Keratinocyte (primary cell): ENCODE measurements around the gene MAGI2. TPM values are rescaled to one million over a fixed set of nuclear protein-coding genes. Genes with fewer than 3 reads are reported as not detected.

ENCODE experiments used
- DNase-seq: peaks from one replicate; pipeline ENCODE4 v3.0.0-alpha.2; 2011; ENCODE audit warnings: low read depth, missing footprints, low spot score
- FAIRE-seq: peaks from 2 replicates; lab custom pipeline; 2011; peaks lifted over from hg19 to GRCh38; lab: Jason Lieb, UNC
- H2AFZ ChIP-seq: 2 replicates; pipeline ENCODE4 v1.6.0; 2012; ENCODE audit warnings: low read length, control low read depth, inconsistent platforms; ENCODE audit not compliant: control insufficient read depth
- H3K27ac ChIP-seq: 2 replicates; pipeline ENCODE4 v1.5.1; 2011; ENCODE audit warnings: low read length; ENCODE audit not compliant: control insufficient read depth, insufficient read depth
- H3K27me3 ChIP-seq: 3 replicates; pipeline ENCODE4 v1.6.0; 2011; ENCODE audit warnings: low read length; ENCODE audit not compliant: control insufficient read depth, insufficient read depth; ENCODE audit errors: extremely low read depth
- H3K36me3 ChIP-seq, 2 experiments: 2 replicates in 1 of 2; 3 replicates in 1 of 2; pipeline ENCODE4 v1.5.1; 2011; ENCODE audit warnings: low read length in 2 of 2, mild to moderate bottlenecking in 1 of 2; ENCODE audit not compliant: control insufficient read depth in 2 of 2, insufficient read depth in 2 of 2; ENCODE audit errors: extremely low read depth in 1 of 2
- H3K4me1 ChIP-seq: 3 replicates; pipeline ENCODE4 v1.5.1; 2011; ENCODE audit warnings: low read length; ENCODE audit not compliant: control insufficient read depth, insufficient read depth; ENCODE audit errors: extremely low read depth
- H3K4me2 ChIP-seq: 3 replicates; pipeline ENCODE4 v1.6.0; 2011; ENCODE audit warnings: low read depth, low read length; ENCODE audit not compliant: control insufficient read depth, insufficient read depth; ENCODE audit errors: extremely low read depth
- H3K4me3 ChIP-seq, 3 experiments: fragments of 200-600 bp in 1 of 3; sonication (generic) in 1 of 3; 2 replicates in 2 of 3; 3 replicates in 1 of 3; pipeline ENCODE4 v1.5.1; 2011 to 2016; ENCODE audit warnings: low read length in 3 of 3, mild to moderate bottlenecking in 3 of 3, control low read depth in 2 of 3, inconsistent platforms in 1 of 3, low read depth in 1 of 3, mixed read lengths in 1 of 3, mixed run types in 1 of 3, moderate library complexity in 1 of 3; ENCODE audit not compliant: control insufficient read depth in 2 of 3, insufficient read depth in 2 of 3; ENCODE audit errors: extremely low read depth in 1 of 3
- H3K79me2 ChIP-seq: 2 replicates; pipeline ENCODE4 v1.6.0; 2012; ENCODE audit warnings: low read length; ENCODE audit not compliant: control insufficient read depth, insufficient read depth
- H3K9ac ChIP-seq: 3 replicates; pipeline ENCODE4 v1.6.0; 2011; ENCODE audit warnings: low read length; ENCODE audit not compliant: control insufficient read depth, insufficient read depth; ENCODE audit errors: extremely low read depth
- H3K9me1 ChIP-seq: 3 replicates; pipeline ENCODE4 v1.6.0; 2011; ENCODE audit warnings: low read length; ENCODE audit not compliant: control insufficient read depth, insufficient read depth; ENCODE audit errors: extremely low read depth
- H3K9me3 ChIP-seq: 2 replicates; pipeline ENCODE4 v1.5.1; 2012; ENCODE audit warnings: low read depth, low read length; ENCODE audit not compliant: control insufficient read depth
- H4K20me1 ChIP-seq: 3 replicates; pipeline ENCODE4 v1.6.0; 2011; ENCODE audit warnings: low read length; ENCODE audit not compliant: control insufficient read depth, insufficient read depth; ENCODE audit errors: extremely low read depth
- EZH2 ChIP-seq: IDR thresholded peaks from one replicate; pipeline ENCODE4 v1.6.1; 2012; ENCODE audit warnings: inconsistent platforms, mild to moderate bottlenecking, low read length, moderate library complexity
- dilution Hi-C: fragments of 300-500 bp; cut with MboI; formaldehyde crosslinking; loops from one replicate; pipeline ENCODE4 v1.7.0; 2020; ENCODE audit warnings: low sequenced_read_pairs; ENCODE audit not compliant: extremely low pct_ligation_motif_present
- polyA plus RNA-seq, 5 experiments: library from polyadenylated mRNA; depleted of rRNA in 3 of 5; stranded (reverse) in 3 of 5; stranded (forward) in 1 of 5; unstranded in 1 of 5; fragments of >200 nt; gene quantifications; 1 replicate in 1 of 5; 2 replicates in 3 of 5; 3 replicates in 1 of 5; pipeline versions ENCODE4 v1.2.1 to v1.2.3, GENCODE V29; 2011 to 2012; ENCODE audit warnings: missing spikeins in 2 of 5, low read depth in 1 of 5, low replicate concordance in 1 of 5
- TF ChIP-seq, protein P1 (sequence below), 3 experiments: IDR thresholded peaks in 1 of 3; conservative IDR thresholded peaks in 1 of 3; optimal IDR thresholded peaks in 1 of 3; 2 replicates in 2 of 3; 3 replicates in 1 of 3; pipeline versions ENCODE3 to v1.5.1; 2011; ENCODE audit warnings: low read length in 3 of 3, mild to moderate bottlenecking in 3 of 3, moderate library complexity in 2 of 3, control low read depth in 1 of 3, inconsistent platforms in 1 of 3; ENCODE audit not compliant: insufficient read depth in 2 of 3; ENCODE audit errors: extremely low read depth in 1 of 3

Gene MAGI2
- polyA plus RNA-seq, 1 donor (not counting 4 experiments of a cell fraction or from before 2014, with no cell fraction given): 0.07 TPM

DNA sequence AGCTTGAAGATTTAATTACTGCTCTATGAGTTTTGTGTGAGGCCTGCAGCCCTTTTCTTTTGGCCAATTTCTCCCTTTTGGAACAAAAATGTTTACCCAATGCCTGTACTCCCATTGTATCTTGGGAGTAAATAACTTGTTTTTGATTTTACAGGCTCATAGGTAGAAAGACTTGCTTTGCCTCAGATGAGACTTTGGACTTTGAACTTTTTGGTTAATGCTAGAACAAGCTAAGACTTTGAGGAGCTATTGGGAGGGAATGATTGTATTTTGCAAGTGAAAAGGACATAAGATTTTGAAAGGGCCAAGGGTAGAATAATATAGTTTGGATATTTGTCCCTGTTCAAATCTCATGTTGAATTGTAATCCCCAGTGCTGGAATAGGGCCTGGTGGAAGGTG, 152.0 kb downstream of the MAGI2 start:
- Histone ChIP-seq H4K20me1 (no peaks in the 10 kb centered on the region), H3K27ac (no peak overlapping the region), H3K27me3 (no peaks in the 10 kb centered on the region), H3K36me3 (no peaks in the 10 kb centered on the region), H3K9me3 (no peaks in the 10 kb centered on the region), H2AFZ (no peak overlapping the region), H3K4me3 (no peak overlapping the region), H3K4me1 (peaks cover 15% of the 10 kb centered on the region), H3K9me1 (no peaks in the 10 kb centered on the region), H3K4me2 (no peak overlapping the region), H3K79me2 (no peaks in the 10 kb centered on the region), H3K9ac (no peak overlapping the region)
- FAIRE-seq: no peak
- no peak for DNase-seq
- TF ChIP-seq, protein P1, sequence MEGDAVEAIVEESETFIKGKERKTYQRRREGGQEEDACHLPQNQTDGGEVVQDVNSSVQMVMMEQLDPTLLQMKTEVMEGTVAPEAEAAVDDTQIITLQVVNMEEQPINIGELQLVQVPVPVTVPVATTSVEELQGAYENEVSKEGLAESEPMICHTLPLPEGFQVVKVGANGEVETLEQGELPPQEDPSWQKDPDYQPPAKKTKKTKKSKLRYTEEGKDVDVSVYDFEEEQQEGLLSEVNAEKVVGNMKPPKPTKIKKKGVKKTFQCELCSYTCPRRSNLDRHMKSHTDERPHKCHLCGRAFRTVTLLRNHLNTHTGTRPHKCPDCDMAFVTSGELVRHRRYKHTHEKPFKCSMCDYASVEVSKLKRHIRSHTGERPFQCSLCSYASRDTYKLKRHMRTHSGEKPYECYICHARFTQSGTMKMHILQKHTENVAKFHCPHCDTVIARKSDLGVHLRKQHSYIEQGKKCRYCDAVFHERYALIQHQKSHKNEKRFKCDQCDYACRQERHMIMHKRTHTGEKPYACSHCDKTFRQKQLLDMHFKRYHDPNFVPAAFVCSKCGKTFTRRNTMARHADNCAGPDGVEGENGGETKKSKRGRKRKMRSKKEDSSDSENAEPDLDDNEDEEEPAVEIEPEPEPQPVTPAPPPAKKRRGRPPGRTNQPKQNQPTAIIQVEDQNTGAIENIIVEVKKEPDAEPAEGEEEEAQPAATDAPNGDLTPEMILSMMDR (optimal IDR thresholded peaks at IDR 0.05 in 1 of 3, IDR thresholded peaks at IDR 0.05 in 1 of 3, conservative IDR thresholded peaks at IDR 0.05 in 1 of 3; ENCODE audit: extremely low read depth in 1 of 3, insufficient read depth in 2 of 3, low read length in 3 of 3): no peak
- TF ChIP-seq EZH2: no peak
- dilution Hi-C loops: no loop called here

DNA sequence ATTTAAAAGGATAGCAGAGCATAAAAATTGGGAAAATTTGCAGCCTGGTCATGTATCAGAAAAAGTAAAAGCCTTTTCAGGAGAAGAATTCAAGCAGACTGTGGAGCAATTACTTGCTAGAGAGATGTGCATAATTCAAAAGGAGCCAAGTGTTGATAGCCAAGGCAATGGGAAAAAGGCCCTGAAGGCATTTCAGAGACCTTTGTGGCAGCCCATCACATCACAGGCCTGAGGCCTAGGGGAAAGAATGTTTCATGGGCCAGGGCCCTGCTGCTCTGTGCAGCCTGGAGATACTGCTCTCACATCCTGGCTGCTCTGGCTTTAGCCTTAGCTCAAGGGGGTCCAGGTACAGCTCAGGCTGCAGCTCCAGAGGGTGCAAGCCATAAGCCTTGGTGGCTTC, 152.9 kb downstream of the MAGI2 start:
- DNase-seq: no peak
- Histone ChIP-seq H3K4me1 (peaks cover 21% of the 10 kb centered on the region), H3K9me3 (no peaks in the 10 kb centered on the region), H3K27ac (no peak overlapping the region), H3K79me2 (no peaks in the 10 kb centered on the region), H3K27me3 (no peaks in the 10 kb centered on the region), H2AFZ (no peak overlapping the region), H3K4me3 (no peak overlapping the region), H3K36me3 (no peaks in the 10 kb centered on the region), H3K9ac (no peak overlapping the region), H3K9me1 (no peaks in the 10 kb centered on the region), H4K20me1 (no peaks in the 10 kb centered on the region), H3K4me2 (no peak overlapping the region)
- FAIRE-seq: no peak
- TF ChIP-seq, protein P1 (optimal IDR thresholded peaks at IDR 0.05 in 1 of 3, IDR thresholded peaks at IDR 0.05 in 1 of 3, conservative IDR thresholded peaks at IDR 0.05 in 1 of 3; ENCODE audit: extremely low read depth in 1 of 3, insufficient read depth in 2 of 3, low read length in 3 of 3): no peak
- TF ChIP-seq EZH2: no peak
- dilution Hi-C loops: no loop called here
